ENCODE results near the gene CWH43.

CWH43 gene

GRCh38 chr4:48962636-48963035 is 23.4 kb upstream of the CWH43 start:
- Histone ChIP-seq H3K79me2 (no peaks in the 10 kb centered on the region), H3K9me3 (ENCODE audit: control insufficient read depth, low read length) (no peaks in the 10 kb centered on the region), H3K9ac (no peak overlapping the region), H2AFZ (no peak overlapping the region), H3K27ac (no peak overlapping the region), H3K4me1 (no peaks in the 10 kb centered on the region), H3K4me3 (ENCODE audit: low read depth, low read length) (no peak overlapping the region), H3K36me3 (ENCODE audit: control insufficient read depth, insufficient read depth, low read length) (no peaks in the 10 kb centered on the region), H3K27me3 (ENCODE audit: control insufficient read depth, insufficient read depth, low read length) (no peaks in the 10 kb centered on the region), H3K4me2 (ENCODE audit: low read length) (no peak overlapping the region)
- no peak for TF ChIP-seq CTCF (IDR thresholded peaks at IDR 0.05)

GRCh38 chr4:48963042-48963679 is 22.9 kb upstream of the CWH43 start:
- Histone ChIP-seq H3K27ac (no peak overlapping the region), H3K4me3 (ENCODE audit: low read depth, low read length) (no peak overlapping the region), H3K4me2 (ENCODE audit: low read length) (no peak overlapping the region), H3K9ac (no peak overlapping the region), H3K4me1 (no peaks in the 10 kb centered on the region), H3K27me3 (ENCODE audit: control insufficient read depth, insufficient read depth, low read length) (no peaks in the 10 kb centered on the region), H3K36me3 (ENCODE audit: control insufficient read depth, insufficient read depth, low read length) (no peaks in the 10 kb centered on the region), H2AFZ (no peak overlapping the region), H3K79me2 (no peaks in the 10 kb centered on the region), H3K9me3 (ENCODE audit: control insufficient read depth, low read length) (no peaks in the 10 kb centered on the region)
- TF ChIP-seq CTCF (IDR thresholded peaks at IDR 0.05) = peak; percentile 85

- H3K4me2 ChIP-seq (ENCODE audit: low read length) = no peak overlapping the region
- H3K27me3 ChIP-seq (ENCODE audit: control insufficient read depth, insufficient read depth, low read length) = no peaks in the 10 kb centered on the region
- no peaks in the 10 kb centered on the region for H3K36me3 ChIP-seq (ENCODE audit: control insufficient read depth, insufficient read depth, low read length)
- H3K9ac ChIP-seq = no peak overlapping the region
- H3K4me1 ChIP-seq = no peaks in the 10 kb centered on the region
- H3K27ac ChIP-seq = no peak overlapping the region
- no peaks in the 10 kb centered on the region for H3K79me2 ChIP-seq
- no peak for TF ChIP-seq CTCF (IDR thresholded peaks at IDR 0.05)
- H3K9me3 ChIP-seq (ENCODE audit: control insufficient read depth, low read length) = no peaks in the 10 kb centered on the region
- no peak overlapping the region for H3K4me3 ChIP-seq (ENCODE audit: low read depth, low read length)
- H2AFZ ChIP-seq = no peak overlapping the region
These were observed 19.0 kb upstream of the CWH43 start for GRCh38 chr4:48967101-48967500.

- no peaks in the 10 kb centered on the region for H3K79me2 ChIP-seq
- no peak overlapping the region for H3K4me3 ChIP-seq (ENCODE audit: low read depth, low read length)
- H3K9ac ChIP-seq = no peak overlapping the region
- H3K4me1 ChIP-seq = no peaks in the 10 kb centered on the region
- H2AFZ ChIP-seq = no peak overlapping the region
- no peak for TF ChIP-seq CTCF (IDR thresholded peaks at IDR 0.05)
- H3K4me2 ChIP-seq (ENCODE audit: low read length) = no peak overlapping the region
- no peaks in the 10 kb centered on the region for H3K9me3 ChIP-seq (ENCODE audit: control insufficient read depth, low read length)
- H3K27ac ChIP-seq = no peak overlapping the region
- H3K36me3 ChIP-seq (ENCODE audit: control insufficient read depth, insufficient read depth, low read length) = no peaks in the 10 kb centered on the region
- no peaks in the 10 kb centered on the region for H3K27me3 ChIP-seq (ENCODE audit: control insufficient read depth, insufficient read depth, low read length)
These were observed 18.4 kb upstream of the CWH43 start for GRCh38 chr4:48967631-48968030.

GRCh38 chr4:48968814-48969213 is 17.3 kb upstream of the CWH43 start:
- no peak for TF ChIP-seq CTCF (IDR thresholded peaks at IDR 0.05)
- Histone ChIP-seq H3K79me2 (no peaks in the 10 kb centered on the region), H3K4me3 (ENCODE audit: low read depth, low read length) (no peak overlapping the region), H3K4me1 (no peaks in the 10 kb centered on the region), H3K4me2 (ENCODE audit: low read length) (no peak overlapping the region), H3K36me3 (ENCODE audit: control insufficient read depth, insufficient read depth, low read length) (no peaks in the 10 kb centered on the region), H3K27me3 (ENCODE audit: control insufficient read depth, insufficient read depth, low read length) (no peaks in the 10 kb centered on the region), H2AFZ (no peak overlapping the region), H3K27ac (no peak overlapping the region), H3K9me3 (ENCODE audit: control insufficient read depth, low read length) (no peaks in the 10 kb centered on the region), H3K9ac (no peak overlapping the region)
